Neuronal stem cell (in vitro differentiated cells): ENCODE data around the gene SURF4.

Experiments
- DNase-seq: peaks from one replicate; pipeline ENCODE4 v3.0.0-alpha.2; 2013; ENCODE audit warnings: low spot score
- H2AFZ ChIP-seq: one replicate; pipeline ENCODE4 v1.6.1; 2013; ENCODE audit warnings: mild to moderate bottlenecking, low read length, inconsistent platforms
- H2AK5ac ChIP-seq: 2 replicates; pipeline ENCODE4 v1.6.1; 2013; ENCODE audit warnings: low read depth, mild to moderate bottlenecking, inconsistent platforms, low read length, moderate library complexity, mixed read lengths
- H2BK120ac ChIP-seq: 2 replicates; pipeline ENCODE4 v1.6.1; 2013; ENCODE audit warnings: low read depth, mild to moderate bottlenecking, inconsistent platforms, low read length, moderate library complexity, mixed read lengths
- H2BK12ac ChIP-seq: one replicate; pipeline ENCODE4 v1.6.1; 2013; ENCODE audit warnings: low read length, inconsistent platforms
- H2BK15ac ChIP-seq: 2 replicates; pipeline ENCODE4 v1.6.1; 2013; ENCODE audit warnings: mild to moderate bottlenecking, low read length, inconsistent platforms, mixed read lengths
- H2BK5ac ChIP-seq: one replicate; pipeline ENCODE4 v1.6.1; 2013; ENCODE audit warnings: inconsistent platforms, mild to moderate bottlenecking, low read length, moderate library complexity
- H3K14ac ChIP-seq: one replicate; pipeline ENCODE4 v1.6.1; 2013; ENCODE audit warnings: low read length, inconsistent platforms
- H3K18ac ChIP-seq: 2 replicates; pipeline ENCODE4 v1.6.1; 2013; ENCODE audit warnings: low read length, inconsistent platforms
- H3K23ac ChIP-seq: 2 replicates; pipeline ENCODE4 v1.6.1; 2013; ENCODE audit warnings: low read depth, mild to moderate bottlenecking, mixed read lengths, low read length, inconsistent platforms; ENCODE audit not compliant: poor library complexity
- H3K27ac ChIP-seq: replicated peaks from 3 replicates; pipeline ENCODE4 v1.5.1; 2013; ENCODE audit warnings: low read length, inconsistent platforms
- H3K27me3 ChIP-seq, 3 experiments: 2 replicates each; pipeline ENCODE4 v1.6.1; 2013; ENCODE audit warnings: low read length in 3 of 3, mild to moderate bottlenecking in 2 of 3, inconsistent platforms in 1 of 3, low read depth in 1 of 3, mixed read lengths in 1 of 3, moderate library complexity in 1 of 3; ENCODE audit not compliant: control insufficient read depth in 3 of 3, insufficient read depth in 3 of 3
- H3K36me3 ChIP-seq, 2 donors: replicated peaks in 1 of 2; 2 replicates each; pipeline ENCODE4 v1.6.1; 2013; ENCODE audit warnings: low read length in 2 of 2; ENCODE audit not compliant: control insufficient read depth in 2 of 2, insufficient read depth in 2 of 2
- H3K4ac ChIP-seq: 2 replicates; pipeline ENCODE4 v1.6.1; 2013; ENCODE audit warnings: inconsistent platforms, mild to moderate bottlenecking, low read length, moderate library complexity
- H3K4me1 ChIP-seq, 2 donors: 1 replicate in 1 of 2; 2 replicates in 1 of 2; pipeline ENCODE4 v1.6.1; 2013; ENCODE audit warnings: low read length in 2 of 2, low read depth in 1 of 2; ENCODE audit not compliant: control insufficient read depth in 2 of 2, insufficient read depth in 1 of 2
- H3K4me2 ChIP-seq: one replicate; pipeline ENCODE4 v1.6.1; 2013; ENCODE audit warnings: mild to moderate bottlenecking, low read length, inconsistent platforms; ENCODE audit not compliant: insufficient read depth, poor library complexity, severe bottlenecking
- H3K4me3 ChIP-seq, 2 donors: 2 replicates each; pipeline ENCODE4 v1.5.1; 2013; ENCODE audit warnings: low read length in 2 of 2, mild to moderate bottlenecking in 2 of 2, inconsistent platforms in 1 of 2, moderate library complexity in 1 of 2
- H3K79me1 ChIP-seq: one replicate; pipeline ENCODE4 v1.6.1; 2013; ENCODE audit warnings: low read depth, mild to moderate bottlenecking, inconsistent platforms, low read length, moderate library complexity
- H3K9ac ChIP-seq: one replicate; pipeline ENCODE4 v1.6.1; 2013; ENCODE audit warnings: mild to moderate bottlenecking, low read depth, low read length, inconsistent platforms; ENCODE audit not compliant: poor library complexity
- H3K9me3 ChIP-seq, 2 donors: replicated peaks in 1 of 2; 2 replicates each; pipeline versions ENCODE3 to v1.6.1; 2013; ENCODE audit warnings: low read length in 2 of 2, mild to moderate bottlenecking in 2 of 2, inconsistent platforms in 1 of 2, low read depth in 1 of 2, mixed read lengths in 1 of 2, moderate library complexity in 1 of 2; ENCODE audit not compliant: control insufficient read depth in 2 of 2, insufficient read depth in 1 of 2
- H4K8ac ChIP-seq: one replicate; pipeline ENCODE4 v1.6.1; 2013; ENCODE audit warnings: low read depth, mild to moderate bottlenecking, inconsistent platforms, low read length, moderate library complexity
- H4K91ac ChIP-seq: one replicate; pipeline ENCODE4 v1.6.1; 2013; ENCODE audit warnings: low read length, low read depth, mild to moderate bottlenecking, inconsistent platforms; ENCODE audit not compliant: poor library complexity
- WGBS, 2 donors: extraction: QIAGEN DNeasy Blood & Tissue Kit; methylation state at CpG; one replicate each; pipeline ENCODE4 v1.1.7; 2013; ENCODE audit warnings: missing lambda C conversion rate in 2 of 2, mixed read lengths in 1 of 2; ENCODE audit not compliant: insufficient read length in 2 of 2, insufficient replicate concordance in 1 of 2; ENCODE audit errors: extremely low coverage in 2 of 2; 5-methylcytosine and 5-hydroxymethylcytosine counted together

Gene SURF4

GRCh38 chr9:133371261-133371711 is 4.6 kb downstream of the SURF4 start:
- Histone ChIP-seq H3K4ac (no peak overlapping the region), H3K27me3 (peaks cover 0 to 1% (median 0%) of the 10 kb centered on the region in 3 experiments), H3K4me3 (no peak overlapping the region), H3K9me3 (no peaks in the 10 kb centered on the region), H3K18ac (no peak overlapping the region), H2AFZ (no peak overlapping the region), H2BK15ac (no peak overlapping the region), H2BK120ac (no peak overlapping the region), H2BK12ac (no peak overlapping the region), H4K91ac (no peak overlapping the region), H3K27ac (no peak overlapping the region), H2BK5ac (no peak overlapping the region), H2AK5ac (no peak overlapping the region), H3K23ac (peak overlapping the region; percentile 8), H3K79me1 (peaks cover 38% of the 10 kb centered on the region), H3K14ac (no peak overlapping the region), H3K36me3 (peaks cover 33 to 77% of the 10 kb centered on the region in 2 donors), H3K4me1 (peaks cover 0 to 5% of the 10 kb centered on the region in 2 donors), H4K8ac (no peak overlapping the region), H3K9ac (no peak overlapping the region), H3K4me2 (no peak overlapping the region)
- no peak for DNase-seq
- no CpG with 5 or more reads among the region's 12 CpGs for WGBS, 2 donors

- Histone ChIP-seq H3K4me2 (no peak overlapping the region), H3K23ac (no peak overlapping the region), H3K18ac (no peak overlapping the region), H3K4me1 (peaks cover 0 to 5% of the 10 kb centered on the region in 2 donors), H2AFZ (no peak overlapping the region), H2BK5ac (no peak overlapping the region), H3K36me3 (peaks cover 38 to 83% of the 10 kb centered on the region in 2 donors), H4K91ac (no peak overlapping the region), H2BK120ac (no peak overlapping the region), H3K79me1 (peaks cover 38% of the 10 kb centered on the region), H3K14ac (no peak overlapping the region), H4K8ac (no peak overlapping the region), H3K27me3 (peaks cover 0 to 1% (median 0%) of the 10 kb centered on the region in 3 experiments), H3K4ac (no peak overlapping the region), H3K9me3 (no peaks in the 10 kb centered on the region), H2AK5ac (no peak overlapping the region), H2BK15ac (no peak overlapping the region), H2BK12ac (no peak overlapping the region), H3K4me3 (no peak overlapping the region), H3K9ac (peak overlapping the region; percentile 24), H3K27ac (no peak overlapping the region)
- no CpG with 5 or more reads among the region's 9 CpGs for WGBS, 2 donors
- DNase-seq: no peak
Measured at GRCh38 chr9:133370685-133371084, 5.2 kb downstream of the SURF4 start.

GRCh38 chr9:133369933-133370332 is 5.9 kb downstream of the SURF4 start:
- Histone ChIP-seq H3K27ac (no peak overlapping the region), H3K36me3 (peaks cover 44 to 91% of the 10 kb centered on the region in 2 donors)

GRCh38 chr9:133369422-133369821 is 6.4 kb downstream of the SURF4 start:
- peaks cover 47 to 94% of the 10 kb centered on the region in 2 donors for H3K36me3 ChIP-seq
- H2BK5ac ChIP-seq: no peak overlapping the region
- H3K9ac ChIP-seq: peak overlapping the region; percentile 50
- H3K4ac ChIP-seq: no peak overlapping the region
- no peak overlapping the region for H2BK12ac ChIP-seq
- H2AK5ac ChIP-seq: no peak overlapping the region
- H3K18ac ChIP-seq: no peak overlapping the region
- no peak overlapping the region for H3K4me2 ChIP-seq
- peaks cover 0 to 1% (median 0%) of the 10 kb centered on the region in 3 experiments for H3K27me3 ChIP-seq
- peaks cover 40% of the 10 kb centered on the region for H3K79me1 ChIP-seq
- H3K23ac ChIP-seq: peak overlapping the region; percentile 49
- no peaks in the 10 kb centered on the region for H3K9me3 ChIP-seq
- no peak overlapping the region for H3K14ac ChIP-seq
- no peak for DNase-seq
- H4K8ac ChIP-seq: no peak overlapping the region
- no peak overlapping the region for H2BK120ac ChIP-seq
- no CpG with 5 or more reads among the region's 6 CpGs for WGBS, 2 donors
- H2AFZ ChIP-seq: no peak overlapping the region
- H3K4me3 ChIP-seq: no peak overlapping the region
- H3K27ac ChIP-seq: no peak overlapping the region
- no peak overlapping the region for H2BK15ac ChIP-seq
- H3K4me1 ChIP-seq: peaks cover 0 to under 1% of the 10 kb centered on the region in 2 donors
- H4K91ac ChIP-seq: no peak overlapping the region

More at GRCh38 chr9:133369933-133370332, 5.9 kb downstream of the SURF4 start:
- no peak for DNase-seq
- Histone ChIP-seq H2BK15ac (no peak overlapping the region), H2BK120ac (no peak overlapping the region), H2AFZ (no peak overlapping the region), H4K8ac (no peak overlapping the region), H2BK5ac (no peak overlapping the region), H3K4me2 (no peak overlapping the region), H3K23ac (no peak overlapping the region), H3K9me3 (no peaks in the 10 kb centered on the region), H2BK12ac (no peak overlapping the region), H3K4me3 (no peak overlapping the region), H3K4ac (no peak overlapping the region), H4K91ac (no peak overlapping the region), H3K27me3 (peaks cover 0 to 1% (median 0%) of the 10 kb centered on the region in 3 experiments), H3K18ac (no peak overlapping the region), H2AK5ac (no peak overlapping the region), H3K9ac (no peak overlapping the region), H3K4me1 (peaks cover 0 to 5% of the 10 kb centered on the region in 2 donors), H3K14ac (no peak overlapping the region), H3K79me1 (peaks cover 40% of the 10 kb centered on the region)
- WGBS, 2 donors: no CpG with 5 or more reads among the region's 7 CpGs
